H1 (cell line): Measurements from ENCODE around the gene RAB5B. TPM values are rescaled to one million over a fixed set of nuclear protein-coding genes. Genes with fewer than 3 reads are reported as not detected.

ENCODE experiments used
- CEBPB ChIP-seq: IDR thresholded peaks from 2 replicates; pipeline ENCODE4 v1.6.1; 2012; ENCODE audit warnings: low read depth, low read length
- CHD7 ChIP-seq: fragments of 300-600 bp; sonication (generic); IDR thresholded peaks from 2 replicates; pipeline ENCODE4 v1.7.1; 2012; ENCODE audit warnings: low read length, moderate library complexity, mild to moderate bottlenecking, inconsistent platforms; ENCODE audit not compliant: insufficient replicate concordance
- GABPA ChIP-seq: IDR thresholded peaks from 2 replicates; pipeline ENCODE4 v1.6.1; 2011; ENCODE audit warnings: mild to moderate bottlenecking, low read length, moderate library complexity, borderline replicate concordance; ENCODE audit not compliant: insufficient read depth
- PHF8 ChIP-seq: fragments of 200-600 bp; sonication (generic); conservative IDR thresholded peaks from 2 replicates; pipeline ENCODE4 v1.7.1; 2012; ENCODE audit warnings: low read depth, mild to moderate bottlenecking, inconsistent platforms, low read length, moderate library complexity
- RAD21 ChIP-seq, 2 experiments: IDR thresholded peaks in 1 of 2; conservative IDR thresholded peaks in 1 of 2; 2 replicates each; pipeline ENCODE4 v1.6.1; 2011; ENCODE audit warnings: low read depth in 2 of 2, low read length in 2 of 2, improper control_type of control experiment in 1 of 2, inconsistent platforms in 1 of 2, mild to moderate bottlenecking in 1 of 2, moderate library complexity in 1 of 2
- RFX5 ChIP-seq: IDR thresholded peaks from 2 replicates; pipeline ENCODE4 v1.6.1; 2011; ENCODE audit warnings: low read depth, low read length, improper control_type of control experiment, borderline replicate concordance
- RNF2 ChIP-seq: fragments of 200-900, 300-1000 bp; sonication (generic); IDR thresholded peaks from 2 replicates; pipeline ENCODE4 v1.7.1; 2016; ENCODE audit warnings: borderline replicate concordance, low read depth, mild to moderate bottlenecking, antibody characterized with exemption, low read length; ENCODE audit not compliant: poor library complexity, severe bottlenecking; ENCODE audit errors: missing control alignments
- SIN3A ChIP-seq, 2 experiments: IDR thresholded peaks in 1 of 2; conservative IDR thresholded peaks in 1 of 2; 2 replicates each; pipeline ENCODE4 v1.6.1; 2011 to 2012; ENCODE audit warnings: low read length in 2 of 2, improper control_type of control experiment in 1 of 2, low read depth in 1 of 2, mild to moderate bottlenecking in 1 of 2
- SP4 ChIP-seq: IDR thresholded peaks from 2 replicates; pipeline ENCODE4 v1.6.1; 2012; ENCODE audit warnings: low read length, inconsistent platforms
- TAF7 ChIP-seq: optimal IDR thresholded peaks from 2 replicates; pipeline ENCODE3; 2011; ENCODE audit warnings: low read depth, mild to moderate bottlenecking, inconsistent platforms, low read length, moderate library complexity, borderline replicate concordance
- polyA plus RNA-seq, 7 experiments: library from polyadenylated mRNA; depleted of rRNA in 3 of 7; stranded (reverse) in 5 of 7; unstranded in 2 of 7; fragments of >200 nt in 5 of 7; fragments of 200-250 nt in 2 of 7; gene quantifications; 1 replicate in 5 of 7; 2 replicates in 1 of 7; 4 replicates in 1 of 7; pipeline versions ENCODE4 v1.2.1 to v1.2.3, GENCODE V29; 2011 to 2013; ENCODE audit warnings: missing spikeins in 2 of 7, mixed read lengths in 2 of 7
- total RNA-seq: library from RNA; stranded (reverse); fragmentation: NEBNext Ultra II Directional; extraction: Animal tissue kit (Norgen Biotek cat#: 25700); gene quantifications from 2 replicates; pipeline ENCODE4 v1.2.1, GENCODE V29; 2021

Gene RAB5B
- total and polyA plus RNA-seq, 2 of the 8 experiments (the other 6 are each of a cell fraction or from before 2014, with no cell fraction given): 56.7 to 62.4 TPM

GRCh38 chr12:55972456-55972855 lies 1.4 kb upstream of the RAB5B start (continued):
- TF ChIP-seq CHD7: no peak
- TF ChIP-seq CEBPB: no peak
- TF ChIP-seq RFX5: no peak
- no peak for TF ChIP-seq SIN3A (conservative IDR thresholded peaks at IDR 0.05 in 1 of 2, IDR thresholded peaks at IDR 0.05 in 1 of 2; ENCODE audit: low read depth in 1 of 2, low read length in 2 of 2)
- TF ChIP-seq GABPA: no peak
- TF ChIP-seq RNF2: no peak
- no peak for TF ChIP-seq PHF8
- no peak for TF ChIP-seq SP4
- TF ChIP-seq TAF7: no peak
- no peak for TF ChIP-seq RAD21 (IDR thresholded peaks at IDR 0.05 in 1 of 2, conservative IDR thresholded peaks at IDR 0.05 in 1 of 2; ENCODE audit: low read depth in 2 of 2, low read length in 2 of 2)
- TF ChIP-seq, all 59 proteins: peak for 0
